A549 (cell line): Measurements from ENCODE around the gene WNT9A.

ENCODE experiments used
- CEBPB ChIP-seq, 2 experiments: fragments of >200 bp in 1 of 2; sonication (Bioruptor Twin) in 1 of 2; formaldehyde crosslinking in 1 of 2; IDR thresholded peaks; 2 replicates each; pipeline ENCODE4 v1.6.1; 2012 to 2016
- EP300 ChIP-seq, 2 experiments: fragments of >200 bp; sonication (Bioruptor Twin); formaldehyde crosslinking; IDR thresholded peaks; 2 replicates in 1 of 2; 3 replicates in 1 of 2; pipeline ENCODE4 v1.6.1; 2016 to 2017
- HMGXB4 ChIP-seq: fragments of 250-450 bp; sonication (Bioruptor Pico); IDR thresholded peaks from 2 replicates; pipeline ENCODE4 v1.5.0; 2021; ENCODE audit warnings: mild to moderate bottlenecking, moderate library complexity, borderline replicate concordance
- HOXA7 ChIP-seq: fragments of 250-450 bp; sonication (Bioruptor Pico); IDR thresholded peaks from 2 replicates; pipeline ENCODE4 v1.5.0; 2020; ENCODE audit warnings: mild to moderate bottlenecking, moderate library complexity
- JUN ChIP-seq, 2 experiments: fragments of >200 bp; sonication (Bioruptor Twin); formaldehyde crosslinking; IDR thresholded peaks; 2 replicates in 1 of 2; 3 replicates in 1 of 2; pipeline ENCODE4 v1.6.1; 2016 to 2017
- JUNB ChIP-seq: fragments of >200 bp; sonication (Bioruptor Twin); formaldehyde crosslinking; IDR thresholded peaks from 2 replicates; pipeline ENCODE4 v1.6.1; 2016
- POLR2A ChIP-seq: IDR thresholded peaks from 2 replicates; pipeline ENCODE4 v1.6.1; 2012; ENCODE audit warnings: mild to moderate bottlenecking, low read length
- RCOR1 ChIP-seq: fragments of 150-350 bp; IDR thresholded peaks from 2 replicates; pipeline ENCODE4 v1.6.1; 2014; ENCODE audit warnings: antibody characterized with exemption, low read length, low read depth
- RNF2 ChIP-seq: fragments of 200-600 bp; sonication (generic); IDR thresholded peaks from 2 replicates; pipeline ENCODE4 v1.6.1; 2016; ENCODE audit warnings: low read depth, mild to moderate bottlenecking, antibody characterized with exemption, moderate library complexity, borderline replicate concordance
- SMC3 ChIP-seq: fragments of >200 bp; sonication (Bioruptor Twin); formaldehyde crosslinking; IDR thresholded peaks from 3 replicates; pipeline ENCODE4 v1.6.1; 2018; ENCODE audit warnings: inconsistent platforms
- TF ChIP-seq, protein P1 (sequence below): IDR thresholded peaks from 2 replicates; pipeline ENCODE4 v1.6.1; 2012
- TF ChIP-seq, protein P2 (sequence below): fragments of 200-600 bp; sonication (generic); IDR thresholded peaks from 2 replicates; pipeline ENCODE4 v1.6.1; 2016; ENCODE audit warnings: antibody characterized with exemption, mild to moderate bottlenecking, moderate library complexity
- TF ChIP-seq, protein P3 (sequence below): fragments of >200 bp; sonication (Bioruptor Twin); formaldehyde crosslinking; IDR thresholded peaks from 3 replicates; pipeline ENCODE4 v1.5.1; 2016

GRCh38 chr1:227928811-227929375 is 18.8 kb downstream of the WNT9A start:
- TF ChIP-seq POLR2A (no peak), SMC3 (no peak), RCOR1 (no peak), EP300 (IDR thresholded peaks at IDR 0.05) (no peak), CEBPB (IDR thresholded peaks at IDR 0.05) (no peak), HOXA7 (CRISPR knock-in tag) (no peak), JUNB (no peak), RNF2 (no peak), HMGXB4 (CRISPR knock-in tag) (no peak), JUN (IDR thresholded peaks at IDR 0.05) (no peak)
- TF ChIP-seq, protein P1, sequence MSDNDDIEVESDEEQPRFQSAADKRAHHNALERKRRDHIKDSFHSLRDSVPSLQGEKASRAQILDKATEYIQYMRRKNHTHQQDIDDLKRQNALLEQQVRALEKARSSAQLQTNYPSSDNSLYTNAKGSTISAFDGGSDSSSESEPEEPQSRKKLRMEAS = no peak
- TF ChIP-seq, protein P2, sequence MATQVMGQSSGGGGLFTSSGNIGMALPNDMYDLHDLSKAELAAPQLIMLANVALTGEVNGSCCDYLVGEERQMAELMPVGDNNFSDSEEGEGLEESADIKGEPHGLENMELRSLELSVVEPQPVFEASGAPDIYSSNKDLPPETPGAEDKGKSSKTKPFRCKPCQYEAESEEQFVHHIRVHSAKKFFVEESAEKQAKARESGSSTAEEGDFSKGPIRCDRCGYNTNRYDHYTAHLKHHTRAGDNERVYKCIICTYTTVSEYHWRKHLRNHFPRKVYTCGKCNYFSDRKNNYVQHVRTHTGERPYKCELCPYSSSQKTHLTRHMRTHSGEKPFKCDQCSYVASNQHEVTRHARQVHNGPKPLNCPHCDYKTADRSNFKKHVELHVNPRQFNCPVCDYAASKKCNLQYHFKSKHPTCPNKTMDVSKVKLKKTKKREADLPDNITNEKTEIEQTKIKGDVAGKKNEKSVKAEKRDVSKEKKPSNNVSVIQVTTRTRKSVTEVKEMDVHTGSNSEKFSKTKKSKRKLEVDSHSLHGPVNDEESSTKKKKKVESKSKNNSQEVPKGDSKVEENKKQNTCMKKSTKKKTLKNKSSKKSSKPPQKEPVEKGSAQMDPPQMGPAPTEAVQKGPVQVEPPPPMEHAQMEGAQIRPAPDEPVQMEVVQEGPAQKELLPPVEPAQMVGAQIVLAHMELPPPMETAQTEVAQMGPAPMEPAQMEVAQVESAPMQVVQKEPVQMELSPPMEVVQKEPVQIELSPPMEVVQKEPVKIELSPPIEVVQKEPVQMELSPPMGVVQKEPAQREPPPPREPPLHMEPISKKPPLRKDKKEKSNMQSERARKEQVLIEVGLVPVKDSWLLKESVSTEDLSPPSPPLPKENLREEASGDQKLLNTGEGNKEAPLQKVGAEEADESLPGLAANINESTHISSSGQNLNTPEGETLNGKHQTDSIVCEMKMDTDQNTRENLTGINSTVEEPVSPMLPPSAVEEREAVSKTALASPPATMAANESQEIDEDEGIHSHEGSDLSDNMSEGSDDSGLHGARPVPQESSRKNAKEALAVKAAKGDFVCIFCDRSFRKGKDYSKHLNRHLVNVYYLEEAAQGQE = no peak
- TF ChIP-seq, protein P3, sequence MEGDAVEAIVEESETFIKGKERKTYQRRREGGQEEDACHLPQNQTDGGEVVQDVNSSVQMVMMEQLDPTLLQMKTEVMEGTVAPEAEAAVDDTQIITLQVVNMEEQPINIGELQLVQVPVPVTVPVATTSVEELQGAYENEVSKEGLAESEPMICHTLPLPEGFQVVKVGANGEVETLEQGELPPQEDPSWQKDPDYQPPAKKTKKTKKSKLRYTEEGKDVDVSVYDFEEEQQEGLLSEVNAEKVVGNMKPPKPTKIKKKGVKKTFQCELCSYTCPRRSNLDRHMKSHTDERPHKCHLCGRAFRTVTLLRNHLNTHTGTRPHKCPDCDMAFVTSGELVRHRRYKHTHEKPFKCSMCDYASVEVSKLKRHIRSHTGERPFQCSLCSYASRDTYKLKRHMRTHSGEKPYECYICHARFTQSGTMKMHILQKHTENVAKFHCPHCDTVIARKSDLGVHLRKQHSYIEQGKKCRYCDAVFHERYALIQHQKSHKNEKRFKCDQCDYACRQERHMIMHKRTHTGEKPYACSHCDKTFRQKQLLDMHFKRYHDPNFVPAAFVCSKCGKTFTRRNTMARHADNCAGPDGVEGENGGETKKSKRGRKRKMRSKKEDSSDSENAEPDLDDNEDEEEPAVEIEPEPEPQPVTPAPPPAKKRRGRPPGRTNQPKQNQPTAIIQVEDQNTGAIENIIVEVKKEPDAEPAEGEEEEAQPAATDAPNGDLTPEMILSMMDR = no peak
